DLD1 (cell line): ENCODE results near the gene ZEB2.

Source experiments
- in situ Hi-C: cut with HindIII; loops from 2 replicates; pipeline ENCODE4 v1.10.0; 2017; ENCODE audit warnings: low sequenced_read_pairs

ZEB2 gene

GRCh38 chr2:144401036-144401435 lies 118.9 kb downstream of the ZEB2 start:
- in situ Hi-C loops: no loop called here

DNA sequence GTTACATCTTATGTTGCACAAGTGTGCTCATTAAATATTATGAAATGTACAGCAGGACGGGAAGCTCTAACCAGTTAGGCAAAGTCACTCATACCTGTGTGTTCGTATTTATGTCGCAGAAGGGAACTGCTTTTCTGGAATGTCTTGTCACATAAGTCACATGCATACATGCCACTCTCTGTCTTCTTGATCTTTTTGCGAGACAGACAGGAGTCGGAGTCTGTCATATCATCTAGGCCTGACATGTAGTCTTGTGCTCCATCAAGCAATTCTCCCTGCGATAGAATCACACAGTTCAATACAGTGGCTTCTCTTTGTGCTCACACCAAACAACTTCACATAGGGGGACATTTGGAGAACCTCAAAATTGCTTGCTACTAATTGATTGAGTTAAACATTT lies 123.6 kb downstream of the ZEB2 start:
- in situ Hi-C loops: no loop called here

DNA sequence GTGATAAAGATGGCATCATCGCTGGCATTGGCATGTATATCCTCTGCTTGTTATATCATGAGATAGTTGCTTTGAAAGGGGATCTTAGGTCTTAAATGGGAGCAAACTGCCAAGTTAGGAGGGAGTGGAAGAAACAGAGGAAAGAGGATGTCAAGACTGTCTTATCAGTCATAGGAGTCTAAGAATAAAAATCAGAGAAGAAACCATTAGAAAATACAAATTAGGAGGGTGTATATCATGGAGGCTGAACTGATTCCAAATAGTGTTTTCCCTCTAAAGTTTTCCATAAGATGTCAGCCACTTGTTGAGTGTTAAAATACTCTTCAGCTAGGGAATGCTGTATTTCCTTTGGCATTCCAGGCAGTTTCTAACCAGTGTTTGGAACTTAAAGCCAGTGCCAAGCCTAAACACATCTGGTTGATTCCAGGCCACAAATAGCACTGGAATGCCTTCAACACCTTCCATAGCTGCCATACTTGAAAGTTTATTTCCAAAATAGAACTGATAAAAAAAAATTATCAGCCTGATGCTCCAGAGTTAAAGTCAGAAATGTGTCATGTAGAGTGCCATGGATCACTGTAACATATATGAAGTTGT lies 129.4 kb downstream of the ZEB2 start:
- in situ Hi-C loops: no loop called here

- in situ Hi-C loops: no loop called here
These were observed 130.0 kb downstream of the ZEB2 start for GRCh38 chr2:144389930-144390311.

DNA sequence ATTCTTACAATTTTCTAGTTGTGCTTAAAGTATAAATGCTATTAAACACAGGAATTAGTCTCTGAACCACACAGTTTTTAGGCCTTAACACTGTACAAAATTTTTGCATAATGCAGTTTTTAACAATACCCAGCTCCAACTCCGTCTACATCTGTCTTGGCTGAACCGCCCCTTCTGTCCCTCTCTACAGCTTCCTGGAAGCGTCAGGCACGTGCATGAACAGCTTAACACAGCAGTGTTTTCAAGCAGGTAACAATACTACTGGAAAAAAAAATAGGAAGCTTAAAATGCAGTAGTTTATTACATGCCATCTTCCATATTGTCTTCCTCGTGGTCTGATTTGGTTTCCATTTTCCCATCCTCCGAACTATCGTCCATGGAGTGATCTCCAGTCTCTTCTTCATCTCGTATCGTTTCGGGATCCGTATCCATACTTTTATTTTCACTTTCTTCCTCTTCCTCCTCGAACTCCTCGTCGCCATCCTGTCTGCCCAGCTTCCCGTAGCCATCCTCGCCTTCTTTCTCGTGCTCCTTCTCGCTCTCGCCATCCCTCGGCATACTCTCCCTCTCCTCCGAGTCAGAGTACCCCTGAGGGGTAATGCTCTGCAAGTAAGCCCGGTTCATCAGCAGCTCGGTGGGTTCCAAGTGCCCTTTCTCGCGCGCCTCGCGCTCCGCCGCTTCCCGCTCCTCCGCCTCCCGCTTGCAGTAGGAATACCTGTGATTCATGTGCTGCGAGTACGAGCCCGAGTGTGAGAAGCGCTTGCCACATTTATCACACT lies 130.6 kb downstream of the ZEB2 start:
- in situ Hi-C loops: no loop called here

DNA sequence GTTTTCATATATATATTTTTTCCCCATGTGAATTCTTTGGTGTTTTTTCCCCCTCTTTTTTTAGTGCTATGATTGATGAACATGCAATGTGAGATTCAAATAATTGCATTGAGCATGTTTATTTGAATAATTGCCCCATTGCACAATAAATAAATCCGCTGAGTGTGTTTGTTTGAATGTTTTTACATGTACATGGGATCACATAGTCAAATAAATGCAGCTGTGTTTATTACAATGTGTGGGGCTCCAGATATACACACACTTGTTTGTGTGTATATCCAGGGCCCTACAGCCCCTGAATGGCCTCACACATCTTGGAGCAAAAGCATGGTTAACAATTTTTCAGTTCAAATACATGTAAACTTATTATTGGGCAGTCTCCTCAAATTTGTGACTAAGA lies 134.5 kb downstream of the ZEB2 start:
- in situ Hi-C loops: no loop called here

- in situ Hi-C loops: no loop called here
These were observed 136.3 kb downstream of the ZEB2 start for GRCh38 chr2:144383571-144384100.

DNA sequence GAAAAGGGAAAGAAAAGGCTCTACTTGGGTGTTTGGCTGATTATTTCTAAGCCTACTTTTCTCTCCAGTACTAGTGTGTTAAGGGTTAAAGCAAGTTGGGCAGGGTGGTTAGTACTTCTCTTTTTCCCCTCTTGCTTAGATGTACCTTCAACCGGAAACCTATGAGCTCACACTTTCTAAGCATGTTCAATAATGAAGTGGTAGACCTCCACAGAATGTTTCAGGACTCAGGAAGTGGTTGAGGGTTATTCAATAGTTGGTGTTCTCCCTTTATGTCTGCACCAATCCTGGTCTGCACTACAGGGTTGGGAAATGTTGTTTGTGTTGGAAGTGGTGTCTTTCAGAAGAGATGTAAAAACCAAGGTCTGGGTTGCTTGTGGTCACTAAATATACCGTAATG lies 137.1 kb downstream of the ZEB2 start:
- in situ Hi-C loops: no loop called here

- in situ Hi-C loops: no loop called here
These were observed 138.2 kb downstream of the ZEB2 start for GRCh38 chr2:144381716-144382115.

- in situ Hi-C loops: no loop called here
These were observed 140.0 kb downstream of the ZEB2 start for GRCh38 chr2:144379851-144380311.

GRCh38 chr2:144378551-144378950 lies 141.4 kb downstream of the ZEB2 start:
- in situ Hi-C loops: no loop called here

- in situ Hi-C loops: no loop called here
These were observed 142.0 kb downstream of the ZEB2 start for GRCh38 chr2:144377914-144378313.

GRCh38 chr2:144376926-144377325 lies 143.0 kb downstream of the ZEB2 start:
- in situ Hi-C loops: no loop called here

GRCh38 chr2:144376460-144376859 lies 143.5 kb downstream of the ZEB2 start:
- in situ Hi-C loops: no loop called here

DNA sequence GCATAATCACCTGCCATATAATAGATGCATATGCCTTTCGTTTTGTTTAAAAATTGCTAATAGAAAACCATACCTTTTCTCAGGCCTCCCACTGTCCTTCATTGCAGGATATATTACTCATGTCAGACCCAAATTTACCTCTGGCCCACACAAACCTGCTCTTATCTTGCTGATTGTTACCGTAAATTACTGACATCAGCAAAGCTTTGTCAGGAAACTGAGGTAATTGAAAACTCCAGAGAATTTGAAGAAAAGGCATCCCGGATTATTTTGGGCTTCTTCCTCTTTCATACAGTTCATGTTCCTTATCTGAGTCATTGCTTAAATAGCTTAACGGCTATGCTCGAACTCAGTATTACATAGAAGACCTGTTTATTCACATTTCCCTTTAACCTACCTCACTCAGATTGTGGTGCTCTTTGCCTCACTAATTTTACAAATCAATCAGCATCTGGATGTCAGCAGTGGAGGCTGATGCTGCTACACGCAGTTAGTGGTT lies 145.7 kb downstream of the ZEB2 start:
- in situ Hi-C loops: no loop called here

GRCh38 chr2:144372410-144373080 lies 147.4 kb downstream of the ZEB2 start:
- in situ Hi-C loops: no loop called here

DNA sequence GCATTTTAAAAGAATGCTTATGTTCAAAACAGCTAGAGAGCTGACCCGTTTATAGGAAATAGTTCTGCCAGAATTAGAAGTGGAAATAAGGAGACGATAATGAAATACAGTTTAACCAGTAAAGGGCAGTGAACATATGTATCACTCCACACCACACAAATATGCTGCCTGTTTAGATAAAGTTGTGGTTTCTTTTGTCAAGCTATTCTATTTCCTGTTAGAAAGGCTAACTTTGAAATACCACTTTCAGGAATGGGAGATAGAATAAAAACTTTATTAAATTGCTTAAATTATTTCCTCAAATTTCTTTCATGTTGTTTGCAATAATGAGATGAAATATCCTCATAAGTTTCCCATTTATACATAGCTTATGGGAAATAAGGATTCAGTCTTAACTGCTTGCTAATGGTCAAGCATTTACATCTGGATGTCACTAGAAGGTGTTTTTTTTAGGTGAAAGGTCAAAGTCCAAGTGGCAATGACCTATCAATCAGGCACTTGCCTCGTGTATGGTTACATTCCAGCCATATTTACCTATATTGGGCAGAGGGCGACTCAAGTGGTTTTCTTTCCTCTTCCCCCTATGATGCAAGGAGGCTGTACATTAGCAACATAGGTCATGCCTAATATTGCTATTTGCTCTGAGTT lies 148.9 kb downstream of the ZEB2 start:
- in situ Hi-C loops: no loop called here

GRCh38 chr2:144369416-144369815 lies 150.5 kb downstream of the ZEB2 start:
- in situ Hi-C loops: no loop called here

GRCh38 chr2:144366825-144367429 lies 153.0 kb downstream of the ZEB2 start:
- in situ Hi-C loops: no loop called here

- in situ Hi-C loops: no loop called here
These were observed 154.8 kb downstream of the ZEB2 start for GRCh38 chr2:144364944-144365738.
